ENCODE measurements around the gene MAN2B1. TPM values are rescaled to one million over a fixed set of nuclear protein-coding genes. Genes with fewer than 3 reads are reported as not detected.

Gene MAN2B1
- total RNA-seq, 2 experiments from 2014 or later: 95.5 to 102 TPM

- CTCF ChIA-PET: interaction anchor here (1.0 to 1.8 kb wide), 3 partner anchors 107 to 177 kb away, joined by 3 to 4 read pairs (median 3); no protein-coding TSS in a partner anchor
Measured at GRCh38 chr19:12670159-12670928, 3.8 kb upstream of the MAN2B1 start.

GRCh38 chr19:12669270-12670158 lies 3.0 kb upstream of the MAN2B1 start:
- CTCF ChIA-PET: interaction anchor here (0.7 to 1.8 kb wide), 7 partner anchors 9 to 578 kb away, joined by 3 to 6 read pairs (median 4); no protein-coding TSS in a partner anchor
- peak; percentile 36 for ATAC-seq
- DNase-seq: peak; percentile 82
- peaks cover 36% of the 10 kb centered on the region for H3K36me3 Mint-ChIP-seq (ENCODE audit: low read depth)
- H3K27ac Mint-ChIP-seq: peak overlapping the region; percentile 100
- H3K27me3 Mint-ChIP-seq (ENCODE audit: low read depth): no peaks in the 10 kb centered on the region
- H3K4me3 Mint-ChIP-seq: peak overlapping the region; percentile 86
- H3K9me3 Mint-ChIP-seq (ENCODE audit: insufficient read depth): no peaks in the 10 kb centered on the region
- H3K4me1 Mint-ChIP-seq (ENCODE audit: low read depth): peaks cover 46% of the 10 kb centered on the region
- POLR2A ChIA-PET: interaction anchor here (0.6 to 1.9 kb wide), 7 partner anchors 9 to 204 kb away, joined by 3 to 14 read pairs (median 4); partner anchors contain the start of genes DHPS and GET3

More at GRCh38 chr19:12670159-12670928, 3.8 kb upstream of the MAN2B1 start:
- ATAC-seq (no peak), DNase-seq (no peak)
- H3K27ac Mint-ChIP-seq: peak overlapping the region; percentile 100
- no peaks in the 10 kb centered on the region for H3K27me3 Mint-ChIP-seq (ENCODE audit: low read depth)
- peaks cover 38% of the 10 kb centered on the region for H3K4me1 Mint-ChIP-seq (ENCODE audit: low read depth)
- H3K36me3 Mint-ChIP-seq (ENCODE audit: low read depth): peaks cover 32% of the 10 kb centered on the region
- H3K4me3 Mint-ChIP-seq: peak overlapping the region; percentile 86
- POLR2A ChIA-PET: interaction anchor here (0.6 to 1.9 kb wide), 5 partner anchors 10 to 204 kb away, joined by 3 to 14 read pairs (median 4); partner anchors contain the start of gene DHPS
- no peaks in the 10 kb centered on the region for H3K9me3 Mint-ChIP-seq (ENCODE audit: insufficient read depth)

- ATAC-seq (peak; percentile 24), DNase-seq (peak; percentile 74)
- Mint-ChIP-seq H3K4me3 (peak overlapping the region; percentile 86), H3K36me3 (ENCODE audit: low read depth) (peaks cover 36% of the 10 kb centered on the region), H3K27ac (peak overlapping the region; percentile 100), H3K4me1 (ENCODE audit: low read depth) (peaks cover 51% of the 10 kb centered on the region), H3K27me3 (ENCODE audit: low read depth) (no peaks in the 10 kb centered on the region), H3K9me3 (ENCODE audit: insufficient read depth) (no peaks in the 10 kb centered on the region)
- POLR2A ChIA-PET: interaction anchor here (0.6 to 1.9 kb wide), 6 partner anchors 9 to 506 kb away, joined by 3 to 14 read pairs (median 4); partner anchors contain the start of genes DHPS, GET3 and ZNF136
- CTCF ChIA-PET: interaction anchor here (0.7 to 1.8 kb wide), 5 partner anchors 9 to 578 kb away, joined by 3 to 6 read pairs (median 4); no protein-coding TSS in a partner anchor
Measured at GRCh38 chr19:12668932-12669269, 2.4 kb upstream of the MAN2B1 start.

GRCh38 chr19:12668346-12668745 lies 1.8 kb upstream of the MAN2B1 start:
- H3K4me1 Mint-ChIP-seq (ENCODE audit: low read depth): peaks cover 54% of the 10 kb centered on the region
- ChIA-PET POLR2A (interaction anchor here (0.6 to 1.9 kb wide), 6 partner anchors 12 to 505 kb away, joined by 3 to 14 read pairs (median 4); partner anchors contain the start of genes DHPS, GET3 and ZNF136), CTCF (interaction anchor here (1.1 to 1.8 kb wide), 2 partner anchors 105 to 577 kb away, joined by 4 read pairs; no protein-coding TSS in a partner anchor)
- no peaks in the 10 kb centered on the region for H3K27me3 Mint-ChIP-seq (ENCODE audit: low read depth)
- peak overlapping the region; percentile 86 for H3K4me3 Mint-ChIP-seq
- peaks cover 40% of the 10 kb centered on the region for H3K36me3 Mint-ChIP-seq (ENCODE audit: low read depth)
- ATAC-seq (no peak), DNase-seq (no peak)
- peak overlapping the region; percentile 100 for H3K27ac Mint-ChIP-seq
- no peaks in the 10 kb centered on the region for H3K9me3 Mint-ChIP-seq (ENCODE audit: insufficient read depth)

- H3K4me1 Mint-ChIP-seq (ENCODE audit: low read depth): peaks cover 54% of the 10 kb centered on the region
Measured at GRCh38 chr19:12667731-12668302, 1.3 kb upstream of the MAN2B1 start.

GRCh38 chr19:12665671-12666264 lies 774 bp downstream of the MAN2B1 start:
- peak; percentile 9 for ATAC-seq
- ChIA-PET POLR2A (interaction anchor here (0.6 to 1.0 kb wide), 4 partner anchors 26 to 272 kb away, joined by 3 read pairs; no protein-coding TSS in a partner anchor), CTCF (interaction anchor here (0.6 to 2.2 kb wide), 5 partner anchors 22 to 102 kb away, joined by 3 to 10 read pairs (median 3); no protein-coding TSS in a partner anchor)
- Mint-ChIP-seq H3K4me1 (ENCODE audit: low read depth) (peaks cover 49% of the 10 kb centered on the region), H3K4me3 (peak overlapping the region; percentile 86), H3K27me3 (ENCODE audit: low read depth) (no peaks in the 10 kb centered on the region), H3K36me3 (ENCODE audit: low read depth) (peaks cover 47% of the 10 kb centered on the region), H3K9me3 (ENCODE audit: insufficient read depth) (no peaks in the 10 kb centered on the region), H3K27ac (peak overlapping the region; percentile 78)
- DNase-seq: peak; percentile 43

More at GRCh38 chr19:12667731-12668302, 1.3 kb upstream of the MAN2B1 start:
- Mint-ChIP-seq H3K27ac (peak overlapping the region; percentile 64), H3K9me3 (ENCODE audit: insufficient read depth) (no peaks in the 10 kb centered on the region), H3K36me3 (ENCODE audit: low read depth) (peaks cover 45% of the 10 kb centered on the region), H3K4me3 (peak overlapping the region; percentile 86), H3K27me3 (ENCODE audit: low read depth) (no peaks in the 10 kb centered on the region)
- CTCF ChIA-PET: interaction anchor here (2.2 kb wide), 1 partner anchor 28 kb away, joined by 10 read pairs; no protein-coding TSS in a partner anchor
- no peak for DNase-seq
- POLR2A ChIA-PET: interaction anchor here (0.6 kb wide), 1 partner anchor 67 kb away, joined by 3 read pairs; no protein-coding TSS in a partner anchor
- no peak for ATAC-seq

- peak overlapping the region; percentile 78 for H3K27ac Mint-ChIP-seq
- H3K36me3 Mint-ChIP-seq (ENCODE audit: low read depth): peaks cover 47% of the 10 kb centered on the region
- DNase-seq: peak; percentile 82
- POLR2A ChIA-PET: no interaction called here
- peak; percentile 27 for ATAC-seq
- CTCF ChIA-PET: interaction anchor here (1.5 to 2.2 kb wide), 3 partner anchors 26 to 101 kb away, joined by 3 to 10 read pairs (median 9); no protein-coding TSS in a partner anchor
- H3K4me3 Mint-ChIP-seq: peak overlapping the region; percentile 86
- peaks cover 43% of the 10 kb centered on the region for H3K4me1 Mint-ChIP-seq (ENCODE audit: low read depth)
- H3K27me3 Mint-ChIP-seq (ENCODE audit: low read depth): no peaks in the 10 kb centered on the region
- H3K9me3 Mint-ChIP-seq (ENCODE audit: insufficient read depth): no peaks in the 10 kb centered on the region
Measured at GRCh38 chr19:12665281-12665573, 1.3 kb downstream of the MAN2B1 start.

GRCh38 chr19:12664406-12665280 lies 1.9 kb downstream of the MAN2B1 start:
- Mint-ChIP-seq H3K27me3 (ENCODE audit: low read depth) (no peaks in the 10 kb centered on the region), H3K36me3 (ENCODE audit: low read depth) (peaks cover 46% of the 10 kb centered on the region), H3K4me1 (ENCODE audit: low read depth) (peaks cover 40% of the 10 kb centered on the region), H3K27ac (peak overlapping the region; percentile 78), H3K9me3 (ENCODE audit: insufficient read depth) (no peaks in the 10 kb centered on the region), H3K4me3 (peak overlapping the region; percentile 86)
- POLR2A ChIA-PET: no interaction called here
- CTCF ChIA-PET: interaction anchor here (1.6 kb wide), 1 partner anchor 51 kb away, joined by 3 read pairs; no protein-coding TSS in a partner anchor
- DNase-seq (no peak), ATAC-seq (no peak)

- POLR2A ChIA-PET: no interaction called here
- no peaks in the 10 kb centered on the region for H3K27me3 Mint-ChIP-seq (ENCODE audit: low read depth)
- no peak overlapping the region for H3K4me3 Mint-ChIP-seq
- peaks cover 57% of the 10 kb centered on the region for H3K36me3 Mint-ChIP-seq (ENCODE audit: low read depth)
- H3K9me3 Mint-ChIP-seq (ENCODE audit: insufficient read depth): no peaks in the 10 kb centered on the region
- CTCF ChIA-PET: interaction anchor here (0.6 kb wide), 1 partner anchor 1772 kb away, joined by 3 read pairs; no protein-coding TSS in a partner anchor
- H3K27ac Mint-ChIP-seq: no peak overlapping the region
- no peak for DNase-seq
- H3K4me1 Mint-ChIP-seq (ENCODE audit: low read depth): peaks cover 22% of the 10 kb centered on the region
- no peak for ATAC-seq
Measured at GRCh38 chr19:12660980-12661379, 5.6 kb downstream of the MAN2B1 start.

- H3K36me3 Mint-ChIP-seq (ENCODE audit: low read depth): peaks cover 48% of the 10 kb centered on the region
- H3K4me1 Mint-ChIP-seq (ENCODE audit: low read depth): no peaks in the 10 kb centered on the region
- H3K27ac Mint-ChIP-seq: no peak overlapping the region
- no peaks in the 10 kb centered on the region for H3K27me3 Mint-ChIP-seq (ENCODE audit: low read depth)
- ChIA-PET POLR2A (no interaction called here), CTCF (interaction anchor here (1.3 kb wide), 1 partner anchor 18 kb away, joined by 3 read pairs; no protein-coding TSS in a partner anchor)
- no peak for DNase-seq
- H3K4me3 Mint-ChIP-seq: no peak overlapping the region
- H3K9me3 Mint-ChIP-seq (ENCODE audit: insufficient read depth): no peaks in the 10 kb centered on the region
- ATAC-seq: no peak
Measured at GRCh38 chr19:12657966-12658365, 8.6 kb downstream of the MAN2B1 start.

Measured in activated CD8-positive, alpha-beta T cell treated with anti-CD3 and anti-CD28 coated beads, Interleukin-2, amount 10 ng/mL, durations not matched to agents 7 days and 5 days (primary cell).